ENCODE measurements around the gene RUBCNL. TPM values are rescaled to one million over a fixed set of nuclear protein-coding genes. Genes with fewer than 3 reads are reported as not detected.

Gene RUBCNL
- total and polyA plus RNA-seq, 9 of the 15 experiments (the other 6 are each of a cell fraction or from before 2014, with no cell fraction given): 0.04 to 0.35 (median 0.12) TPM; not detected in 3

- TF ChIP-seq, protein P1, sequence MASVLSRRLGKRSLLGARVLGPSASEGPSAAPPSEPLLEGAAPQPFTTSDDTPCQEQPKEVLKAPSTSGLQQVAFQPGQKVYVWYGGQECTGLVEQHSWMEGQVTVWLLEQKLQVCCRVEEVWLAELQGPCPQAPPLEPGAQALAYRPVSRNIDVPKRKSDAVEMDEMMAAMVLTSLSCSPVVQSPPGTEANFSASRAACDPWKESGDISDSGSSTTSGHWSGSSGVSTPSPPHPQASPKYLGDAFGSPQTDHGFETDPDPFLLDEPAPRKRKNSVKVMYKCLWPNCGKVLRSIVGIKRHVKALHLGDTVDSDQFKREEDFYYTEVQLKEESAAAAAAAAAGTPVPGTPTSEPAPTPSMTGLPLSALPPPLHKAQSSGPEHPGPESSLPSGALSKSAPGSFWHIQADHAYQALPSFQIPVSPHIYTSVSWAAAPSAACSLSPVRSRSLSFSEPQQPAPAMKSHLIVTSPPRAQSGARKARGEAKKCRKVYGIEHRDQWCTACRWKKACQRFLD (CRISPR knock-in tag; IDR thresholded peaks at IDR 0.05): peak; percentile 37; the same call in 1 of the 2 replicates
- TF ChIP-seq ZNF589 (CRISPR knock-in tag; IDR thresholded peaks at IDR 0.05; ENCODE audit: low read depth) (peak; percentile 18; the same call in 1 of the 2 replicates), ZNF175 (CRISPR knock-in tag; IDR thresholded peaks at IDR 0.05; ENCODE audit: low read depth) (0 out of 2 replicates have a peak, but pooled peaks have one; percentile 44), SMAD4 (CRISPR knock-in tag; conservative IDR thresholded peaks at IDR 0.05) (peak; percentile 60), HDAC8 (tag; IDR thresholded peaks at IDR 0.05) (no peak), ZNF41 (CRISPR knock-in tag; conservative IDR thresholded peaks at IDR 0.05) (no peak), ZSCAN29 (IDR thresholded peaks at IDR 0.05) (no peak), BRCA1 (IDR thresholded peaks at IDR 0.05) (no peak), BRCA1 (CRISPR knock-in tag; IDR thresholded peaks at IDR 0.05) (no peak), PYGO2 (tag; IDR thresholded peaks at IDR 0.05) (no peak), EP300 (IDR thresholded peaks at IDR 0.05; ENCODE audit: low read length) (peak; percentile 8; the same call in 1 of the 2 replicates), NR2C1 (IDR thresholded peaks at IDR 0.05) (no peak), NR2C1 (tag; IDR thresholded peaks at IDR 0.05) (0 out of 2 replicates have a peak, but pooled peaks have one; percentile 17), ZNF584 (CRISPR knock-in tag; IDR thresholded peaks at IDR 0.05; ENCODE audit: low read depth) (0 out of 2 replicates have a peak, but pooled peaks have one; percentile 26), POLR2B (IDR thresholded peaks at IDR 0.05; ENCODE audit: low read depth, partially characterized antibody) (no peak), TRIM28 (IDR thresholded peaks at IDR 0.05) (no peak)
- TF ChIP-seq, protein P2, sequence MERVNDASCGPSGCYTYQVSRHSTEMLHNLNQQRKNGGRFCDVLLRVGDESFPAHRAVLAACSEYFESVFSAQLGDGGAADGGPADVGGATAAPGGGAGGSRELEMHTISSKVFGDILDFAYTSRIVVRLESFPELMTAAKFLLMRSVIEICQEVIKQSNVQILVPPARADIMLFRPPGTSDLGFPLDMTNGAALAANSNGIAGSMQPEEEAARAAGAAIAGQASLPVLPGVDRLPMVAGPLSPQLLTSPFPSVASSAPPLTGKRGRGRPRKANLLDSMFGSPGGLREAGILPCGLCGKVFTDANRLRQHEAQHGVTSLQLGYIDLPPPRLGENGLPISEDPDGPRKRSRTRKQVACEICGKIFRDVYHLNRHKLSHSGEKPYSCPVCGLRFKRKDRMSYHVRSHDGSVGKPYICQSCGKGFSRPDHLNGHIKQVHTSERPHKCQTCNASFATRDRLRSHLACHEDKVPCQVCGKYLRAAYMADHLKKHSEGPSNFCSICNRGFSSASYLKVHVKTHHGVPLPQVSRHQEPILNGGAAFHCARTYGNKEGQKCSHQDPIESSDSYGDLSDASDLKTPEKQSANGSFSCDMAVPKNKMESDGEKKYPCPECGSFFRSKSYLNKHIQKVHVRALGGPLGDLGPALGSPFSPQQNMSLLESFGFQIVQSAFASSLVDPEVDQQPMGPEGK (CRISPR knock-in tag; IDR thresholded peaks at IDR 0.05; ENCODE audit: borderline replicate concordance): no peak
- TF ChIP-seq, protein P3, sequence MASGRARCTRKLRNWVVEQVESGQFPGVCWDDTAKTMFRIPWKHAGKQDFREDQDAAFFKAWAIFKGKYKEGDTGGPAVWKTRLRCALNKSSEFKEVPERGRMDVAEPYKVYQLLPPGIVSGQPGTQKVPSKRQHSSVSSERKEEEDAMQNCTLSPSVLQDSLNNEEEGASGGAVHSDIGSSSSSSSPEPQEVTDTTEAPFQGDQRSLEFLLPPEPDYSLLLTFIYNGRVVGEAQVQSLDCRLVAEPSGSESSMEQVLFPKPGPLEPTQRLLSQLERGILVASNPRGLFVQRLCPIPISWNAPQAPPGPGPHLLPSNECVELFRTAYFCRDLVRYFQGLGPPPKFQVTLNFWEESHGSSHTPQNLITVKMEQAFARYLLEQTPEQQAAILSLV (tag; IDR thresholded peaks at IDR 0.05): peak; percentile 88
- TF ChIP-seq, protein P4, sequence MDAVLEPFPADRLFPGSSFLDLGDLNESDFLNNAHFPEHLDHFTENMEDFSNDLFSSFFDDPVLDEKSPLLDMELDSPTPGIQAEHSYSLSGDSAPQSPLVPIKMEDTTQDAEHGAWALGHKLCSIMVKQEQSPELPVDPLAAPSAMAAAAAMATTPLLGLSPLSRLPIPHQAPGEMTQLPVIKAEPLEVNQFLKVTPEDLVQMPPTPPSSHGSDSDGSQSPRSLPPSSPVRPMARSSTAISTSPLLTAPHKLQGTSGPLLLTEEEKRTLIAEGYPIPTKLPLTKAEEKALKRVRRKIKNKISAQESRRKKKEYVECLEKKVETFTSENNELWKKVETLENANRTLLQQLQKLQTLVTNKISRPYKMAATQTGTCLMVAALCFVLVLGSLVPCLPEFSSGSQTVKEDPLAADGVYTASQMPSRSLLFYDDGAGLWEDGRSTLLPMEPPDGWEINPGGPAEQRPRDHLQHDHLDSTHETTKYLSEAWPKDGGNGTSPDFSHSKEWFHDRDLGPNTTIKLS (IDR thresholded peaks at IDR 0.05; ENCODE audit: borderline replicate concordance, low read depth): no peak
- TF ChIP-seq, protein P5, sequence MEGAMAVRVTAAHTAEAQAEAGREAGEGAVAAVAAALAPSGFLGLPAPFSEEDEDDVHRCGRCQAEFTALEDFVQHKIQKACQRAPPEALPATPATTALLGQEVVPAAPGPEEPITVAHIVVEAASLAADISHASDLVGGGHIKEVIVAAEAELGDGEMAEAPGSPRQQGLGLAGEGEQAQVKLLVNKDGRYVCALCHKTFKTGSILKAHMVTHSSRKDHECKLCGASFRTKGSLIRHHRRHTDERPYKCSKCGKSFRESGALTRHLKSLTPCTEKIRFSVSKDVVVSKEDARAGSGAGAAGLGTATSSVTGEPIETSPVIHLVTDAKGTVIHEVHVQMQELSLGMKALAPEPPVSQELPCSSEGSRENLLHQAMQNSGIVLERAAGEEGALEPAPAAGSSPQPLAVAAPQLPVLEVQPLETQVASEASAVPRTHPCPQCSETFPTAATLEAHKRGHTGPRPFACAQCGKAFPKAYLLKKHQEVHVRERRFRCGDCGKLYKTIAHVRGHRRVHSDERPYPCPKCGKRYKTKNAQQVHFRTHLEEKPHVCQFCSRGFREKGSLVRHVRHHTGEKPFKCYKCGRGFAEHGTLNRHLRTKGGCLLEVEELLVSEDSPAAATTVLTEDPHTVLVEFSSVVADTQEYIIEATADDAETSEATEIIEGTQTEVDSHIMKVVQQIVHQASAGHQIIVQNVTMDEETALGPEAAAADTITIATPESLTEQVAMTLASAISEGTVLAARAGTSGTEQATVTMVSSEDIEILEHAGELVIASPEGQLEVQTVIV (CRISPR knock-in tag; IDR thresholded peaks at IDR 0.05; ENCODE audit: borderline replicate concordance): 0 out of 2 replicates have a peak, but pooled peaks have one; percentile 26
Measured at GRCh38 chr13:46296115-46296822, 90.8 kb downstream of the RUBCNL start (continued).

Data from K562 (cell line).